Dendritic cell treated with granulocyte-macrophage colony-stimulating factor and Interleukin-4, amounts not matched to agents 40 ng/mL and 50 ng/mL, for 4 days (primary cell): ENCODE data around the gene ATG7.
"Not testable (repeated sequence)": the region's sequence is repeated elsewhere in the genome, so short reads cannot be mapped to it uniquely, and the experiment has no call there.

Experiments
- H3K27ac Mint-ChIP-seq: one replicate; pipeline ENCODE4 v1.8.0; 2022; ENCODE audit warnings: mild to moderate bottlenecking, mixed read lengths
- H3K27me3 Mint-ChIP-seq: one replicate; pipeline ENCODE4 v1.8.0; 2022; ENCODE audit warnings: mild to moderate bottlenecking, mixed read lengths
- H3K36me3 Mint-ChIP-seq: one replicate; pipeline ENCODE4 v1.8.0; 2022; ENCODE audit warnings: low read depth, mixed read lengths
- H3K4me1 Mint-ChIP-seq: one replicate; pipeline ENCODE4 v1.8.0; 2022; ENCODE audit warnings: low read depth, mixed read lengths
- H3K4me3 Mint-ChIP-seq: one replicate; pipeline ENCODE4 v1.8.0; 2022; ENCODE audit warnings: mild to moderate bottlenecking, moderate library complexity, mixed read lengths
- H3K9me3 Mint-ChIP-seq: one replicate; pipeline ENCODE4 v1.8.0; 2022; ENCODE audit warnings: mixed read lengths
- intact Hi-C: fragments of 100-400 bp; cut with micrococcal nuclease; formaldehyde crosslinking; loops from one replicate; pipeline ENCODE4 v1.15.0; 2022

The ATG7 gene

DNA sequence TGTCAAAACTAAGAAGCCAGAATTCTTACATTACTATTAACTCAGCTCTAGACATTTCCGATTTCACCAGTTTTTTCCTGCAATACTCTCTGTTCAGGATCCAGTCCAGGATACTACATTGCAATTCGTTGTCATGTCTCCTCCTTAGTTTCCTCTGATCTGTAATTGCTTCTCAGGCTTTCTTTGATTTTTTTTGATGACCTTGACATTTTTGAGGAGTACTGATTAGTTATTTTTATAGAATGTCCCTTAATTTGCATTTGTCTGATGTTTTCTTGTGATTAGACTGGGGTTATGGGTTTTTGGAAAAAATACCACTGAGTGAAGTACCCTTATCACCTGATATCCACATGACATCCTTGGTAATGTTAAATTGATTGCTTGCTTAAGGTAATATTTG, 57.6 kb downstream of the ATG7 start:
- intact Hi-C loops: loop anchor here (5.0 to 10.0 kb wide), 3 partner anchors 72 to 575 kb away; no protein-coding TSS in a partner anchor
- Mint-ChIP-seq H3K9me3 (no peaks in the 10 kb centered on the region), H3K27ac (no peak overlapping the region), H3K4me1 (peaks cover 12% of the 10 kb centered on the region), H3K36me3 (peaks cover 80% of the 10 kb centered on the region), H3K27me3 (no peaks in the 10 kb centered on the region), H3K4me3 (no peak overlapping the region)

DNA sequence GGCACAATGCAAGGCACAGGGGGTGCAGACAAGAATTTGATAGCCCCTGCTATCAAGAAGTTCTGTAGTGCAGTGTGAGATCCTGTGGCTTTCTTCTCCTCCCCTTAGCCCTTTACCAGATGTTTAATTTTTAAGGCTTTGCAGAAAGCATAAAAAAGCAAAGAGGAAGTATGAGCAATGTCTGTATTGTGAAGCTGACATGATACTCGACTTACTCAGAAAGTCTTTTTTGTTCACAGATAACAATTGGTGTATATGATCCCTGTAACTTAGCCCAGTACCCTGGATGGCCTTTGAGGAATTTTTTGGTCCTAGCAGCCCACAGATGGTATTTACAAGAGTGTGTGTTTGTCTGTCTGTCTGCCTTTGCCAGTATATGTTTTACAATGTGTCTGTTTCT, 58.9 kb downstream of the ATG7 start:
- H3K36me3 Mint-ChIP-seq: peaks cover 80% of the 10 kb centered on the region
- intact Hi-C loops: loop anchor here (10.0 kb wide), 2 partner anchors 376 to 576 kb away; no protein-coding TSS in a partner anchor
- peak overlapping the region; percentile 16 for H3K27ac Mint-ChIP-seq
- no peaks in the 10 kb centered on the region for H3K9me3 Mint-ChIP-seq
- peaks cover 12% of the 10 kb centered on the region for H3K4me1 Mint-ChIP-seq
- no peaks in the 10 kb centered on the region for H3K27me3 Mint-ChIP-seq
- no peak overlapping the region for H3K4me3 Mint-ChIP-seq

DNA sequence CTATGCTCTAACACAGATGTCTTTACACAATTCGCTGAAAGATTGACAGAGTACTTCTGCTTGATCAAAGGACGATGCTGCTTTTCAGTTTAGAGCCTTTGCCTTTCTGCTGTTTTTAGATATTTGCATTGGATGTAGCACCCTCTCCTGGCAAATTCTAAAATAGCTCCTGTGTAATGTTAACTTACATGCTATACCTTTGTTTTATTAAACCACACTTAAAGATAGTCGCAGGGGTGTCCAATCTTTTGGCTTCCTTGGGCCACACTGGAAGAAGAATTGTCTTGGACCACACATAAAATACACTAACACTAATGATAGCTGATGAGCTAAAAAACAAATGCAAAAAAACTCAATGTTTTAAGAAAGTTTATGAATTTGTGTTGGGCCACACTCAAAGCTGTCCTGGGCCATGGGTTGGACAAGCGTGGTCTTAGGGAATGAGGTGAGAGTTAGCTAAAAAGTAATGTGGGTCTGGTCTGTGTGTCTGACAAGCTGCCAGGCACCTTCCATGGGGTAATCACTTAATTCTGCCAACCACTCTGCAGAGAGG, 62.9 kb downstream of the ATG7 start:
- H3K27ac Mint-ChIP-seq: no peak overlapping the region

DNA sequence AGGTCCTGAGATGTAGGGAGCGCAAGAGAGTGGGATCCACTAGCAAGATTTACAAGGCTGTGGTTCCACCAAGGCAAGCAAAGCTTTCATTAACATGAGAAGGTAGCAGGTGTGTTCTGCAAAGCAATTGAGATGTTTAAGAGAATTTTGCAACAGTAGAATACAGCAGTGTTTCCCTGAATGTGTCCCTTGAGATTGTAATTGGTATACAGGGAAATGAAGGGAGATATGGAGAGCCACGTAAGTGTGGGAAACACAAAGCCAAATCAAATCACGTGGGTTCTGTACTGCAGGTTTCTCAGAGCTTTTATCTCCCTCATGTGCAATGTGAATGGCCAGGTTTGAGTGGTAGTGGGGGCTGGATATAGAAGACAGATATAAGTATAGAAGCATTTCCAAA, 67.3 kb downstream of the ATG7 start:
- peaks cover 89% of the 10 kb centered on the region for H3K36me3 Mint-ChIP-seq
- no peak overlapping the region for H3K27ac Mint-ChIP-seq
- H3K27me3 Mint-ChIP-seq: no peaks in the 10 kb centered on the region
- no peaks in the 10 kb centered on the region for H3K4me1 Mint-ChIP-seq
- no peak overlapping the region for H3K4me3 Mint-ChIP-seq
- H3K9me3 Mint-ChIP-seq: no peaks in the 10 kb centered on the region
- intact Hi-C loops: loop anchor here (5.0 to 10.0 kb wide), 3 partner anchors 177 to 585 kb away; no protein-coding TSS in a partner anchor

More for the DNA sequence above, 62.9 kb downstream of the ATG7 start:
- H3K4me3 Mint-ChIP-seq: no peak overlapping the region
- intact Hi-C loops: loop anchor here (2.0 to 10.0 kb wide), 4 partner anchors 173 to 580 kb away; no protein-coding TSS in a partner anchor
- peaks cover 12% of the 10 kb centered on the region for H3K4me1 Mint-ChIP-seq
- no peaks in the 10 kb centered on the region for H3K9me3 Mint-ChIP-seq
- H3K36me3 Mint-ChIP-seq: peaks cover 82% of the 10 kb centered on the region
- no peaks in the 10 kb centered on the region for H3K27me3 Mint-ChIP-seq

DNA sequence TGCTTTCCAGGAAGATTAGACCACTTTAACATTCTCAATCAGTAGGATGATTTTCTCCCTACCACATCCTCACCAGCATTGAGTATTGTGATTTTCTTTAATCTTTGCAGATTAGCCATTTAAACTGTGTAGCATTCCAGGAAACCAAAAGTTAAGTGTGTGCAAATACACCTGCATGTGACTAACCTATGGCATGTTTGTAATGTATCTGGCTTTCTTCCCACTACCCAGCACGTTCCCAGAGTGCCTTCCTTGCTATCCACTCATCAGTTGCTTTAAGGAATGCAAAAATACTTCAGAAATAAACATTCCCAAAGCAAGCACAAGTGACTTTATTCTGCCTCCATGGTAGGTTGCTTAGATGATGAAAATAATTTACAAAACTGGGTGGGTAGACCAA, 74.2 kb downstream of the ATG7 start:
- H3K9me3 Mint-ChIP-seq: peaks cover 11% of the 10 kb centered on the region
- intact Hi-C loops: no loop called here
- peaks cover 5% of the 10 kb centered on the region for H3K4me1 Mint-ChIP-seq
- no peak overlapping the region for H3K27ac Mint-ChIP-seq
- H3K27me3 Mint-ChIP-seq: no peaks in the 10 kb centered on the region
- no peak overlapping the region for H3K4me3 Mint-ChIP-seq
- H3K36me3 Mint-ChIP-seq: peaks cover 96% of the 10 kb centered on the region

DNA sequence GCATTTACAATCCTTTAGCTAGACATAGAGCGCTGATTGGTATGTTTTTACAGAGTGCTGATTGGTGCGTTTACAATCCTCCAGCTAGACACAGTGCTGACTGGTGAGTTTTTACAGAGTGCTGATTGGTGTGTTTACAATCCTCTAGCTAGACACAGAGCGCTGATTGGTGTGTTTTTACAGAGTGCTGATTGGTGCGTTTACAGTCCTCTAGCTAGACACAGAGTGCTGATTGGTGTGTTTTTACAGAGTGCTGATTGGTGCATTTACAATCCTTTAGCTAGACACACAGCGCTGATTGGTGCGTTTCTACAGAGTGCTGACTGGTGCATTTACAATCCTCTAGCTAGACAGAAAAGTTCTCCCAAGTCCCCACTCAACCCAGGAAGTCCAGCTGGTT, 76.7 kb downstream of the ATG7 start:
- H3K27me3 Mint-ChIP-seq, H3K27ac Mint-ChIP-seq, H3K4me3 Mint-ChIP-seq, intact Hi-C loops, H3K4me1 Mint-ChIP-seq: not testable (repeated sequence)
- H3K36me3 Mint-ChIP-seq: peaks cover 97% of the 10 kb centered on the region
- peaks cover 11% of the 10 kb centered on the region for H3K9me3 Mint-ChIP-seq

DNA sequence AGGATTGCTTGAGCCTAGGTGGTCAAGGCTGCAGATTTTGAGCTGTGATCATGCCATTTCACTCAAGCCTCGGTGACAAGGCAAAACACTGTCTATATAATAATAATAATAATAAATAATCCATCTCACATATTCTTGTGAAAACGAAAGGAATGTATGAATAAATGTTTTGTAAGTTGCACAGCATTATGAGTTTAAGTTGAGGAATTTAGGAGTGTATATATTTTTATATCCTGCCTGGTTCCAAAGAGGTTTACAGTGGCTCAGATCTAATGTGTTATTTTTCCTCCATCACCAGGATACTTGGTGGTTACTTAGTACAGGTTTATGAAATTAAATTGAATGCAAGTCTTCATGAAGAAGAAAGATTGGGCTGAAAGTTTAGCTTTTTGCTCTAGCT, 77.2 kb downstream of the ATG7 start:
- intact Hi-C loops: no loop called here
- Mint-ChIP-seq H3K4me1 (peaks cover 5% of the 10 kb centered on the region), H3K9me3 (peaks cover 11% of the 10 kb centered on the region), H3K36me3 (peaks cover 97% of the 10 kb centered on the region), H3K27ac (no peak overlapping the region), H3K4me3 (no peak overlapping the region), H3K27me3 (no peaks in the 10 kb centered on the region)

DNA sequence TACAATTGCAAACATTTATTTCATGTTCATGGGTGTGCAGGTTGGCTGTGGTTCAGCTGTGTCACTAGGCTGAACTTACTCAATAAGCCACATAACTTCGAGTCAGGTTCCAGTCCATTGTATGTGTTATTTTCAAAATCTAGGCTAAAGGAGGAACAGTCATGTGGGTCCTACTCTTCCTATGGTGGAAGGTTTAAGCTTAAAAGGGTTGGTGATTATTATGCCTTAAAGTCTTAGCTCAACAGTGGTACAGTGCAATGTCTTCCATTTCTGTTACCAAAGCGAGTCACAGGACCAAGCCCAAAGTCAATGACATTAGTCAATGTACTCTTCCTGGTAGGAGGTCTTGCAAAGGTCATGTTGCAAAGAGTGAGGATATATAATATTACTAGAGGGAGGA, 78.2 kb downstream of the ATG7 start:
- Mint-ChIP-seq H3K4me3 (no peak overlapping the region), H3K36me3 (peaks cover 97% of the 10 kb centered on the region), H3K27me3 (no peaks in the 10 kb centered on the region), H3K9me3 (peaks cover 11% of the 10 kb centered on the region), H3K4me1 (peaks cover 5% of the 10 kb centered on the region), H3K27ac (no peak overlapping the region)
- intact Hi-C loops: no loop called here

DNA sequence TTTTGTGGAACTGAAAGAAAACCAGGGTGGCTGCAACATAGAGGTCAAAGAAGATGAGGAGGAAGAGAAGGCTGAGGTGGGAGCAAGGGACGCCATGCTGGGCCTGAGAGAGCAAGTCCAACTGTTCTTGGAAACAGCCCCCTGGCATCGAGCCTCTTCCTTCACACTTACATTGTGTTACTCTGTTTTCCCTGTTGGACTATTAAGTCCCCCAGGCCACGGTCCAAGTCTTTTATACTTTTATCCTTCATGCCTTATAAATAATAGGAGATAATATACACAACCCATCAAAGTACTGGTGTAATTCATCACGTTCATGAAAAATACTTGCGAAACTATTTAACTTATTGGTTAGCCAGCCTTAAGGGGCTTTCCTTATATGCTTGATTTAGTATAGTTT, 79.3 kb downstream of the ATG7 start:
- Mint-ChIP-seq H3K27me3 (no peaks in the 10 kb centered on the region), H3K4me1 (peaks cover 5% of the 10 kb centered on the region), H3K36me3 (peaks cover 94% of the 10 kb centered on the region), H3K4me3 (no peak overlapping the region), H3K27ac (no peak overlapping the region), H3K9me3 (peaks cover 11% of the 10 kb centered on the region)
- intact Hi-C loops: no loop called here

DNA sequence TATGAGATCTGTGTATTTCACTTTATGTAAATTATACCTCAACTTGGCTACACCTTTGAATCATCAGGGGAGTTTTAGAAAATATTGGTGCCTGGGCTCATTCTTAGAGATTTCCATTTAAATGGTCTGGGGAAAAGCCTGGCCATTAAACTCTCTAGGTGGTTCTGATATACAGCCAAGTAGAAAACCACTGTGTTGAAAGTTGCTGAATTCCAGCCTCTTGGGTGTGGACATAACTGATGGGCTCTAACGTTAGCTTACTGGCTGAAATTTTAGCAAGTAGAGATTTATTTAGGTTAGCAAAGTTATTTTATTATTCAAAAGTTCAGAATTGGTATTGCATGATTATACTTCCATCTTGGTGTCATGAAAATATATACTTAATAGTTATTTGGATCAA, 84.1 kb downstream of the ATG7 start:
- intact Hi-C loops: no loop called here
- Mint-ChIP-seq H3K27me3 (no peaks in the 10 kb centered on the region), H3K4me1 (peaks cover 2% of the 10 kb centered on the region), H3K9me3 (no peaks in the 10 kb centered on the region), H3K27ac (no peak overlapping the region), H3K36me3 (peaks cover 92% of the 10 kb centered on the region), H3K4me3 (no peak overlapping the region)

DNA sequence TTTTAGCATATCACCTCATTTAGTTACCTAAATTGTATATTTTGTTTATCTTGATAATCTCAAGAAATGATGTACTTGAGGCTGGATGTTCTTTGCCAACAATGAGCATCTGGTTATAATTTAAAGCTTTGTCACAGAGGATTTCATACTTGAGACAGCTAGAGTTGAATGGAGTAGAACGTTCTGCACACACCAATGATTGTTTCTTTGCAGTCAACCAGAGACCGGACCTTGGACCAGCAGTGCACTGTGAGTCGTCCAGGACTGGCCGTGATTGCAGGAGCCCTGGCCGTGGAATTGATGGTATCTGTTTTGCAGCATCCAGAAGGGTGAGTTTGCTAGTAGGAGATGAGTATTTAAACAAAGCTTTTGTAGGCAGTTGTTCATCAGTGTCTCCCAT, 90.4 kb downstream of the ATG7 start:
- no peaks in the 10 kb centered on the region for H3K27me3 Mint-ChIP-seq
- H3K4me1 Mint-ChIP-seq: peaks cover 31% of the 10 kb centered on the region
- H3K4me3 Mint-ChIP-seq: no peak overlapping the region
- H3K9me3 Mint-ChIP-seq: no peaks in the 10 kb centered on the region
- intact Hi-C loops: no loop called here
- H3K36me3 Mint-ChIP-seq: peaks cover 92% of the 10 kb centered on the region
- H3K27ac Mint-ChIP-seq: no peak overlapping the region

DNA sequence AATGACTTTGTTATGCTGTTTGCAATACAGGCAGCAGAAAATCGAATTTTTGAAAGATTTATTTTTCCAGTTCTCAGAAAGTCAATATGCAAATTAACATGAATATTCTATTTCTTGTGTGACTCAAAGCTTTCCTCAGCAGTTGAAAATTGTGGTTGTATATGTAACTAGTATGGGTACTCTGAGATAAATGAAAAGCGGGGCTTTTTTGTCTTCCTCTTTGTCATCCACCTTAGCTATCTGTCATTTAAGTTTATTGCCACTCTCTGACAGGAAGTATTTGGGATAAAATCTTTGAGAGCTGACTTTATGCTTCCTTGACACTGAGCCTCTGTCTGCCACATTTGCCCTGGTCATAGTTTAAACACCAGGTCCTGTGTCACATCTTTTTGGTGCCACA, 91.5 kb downstream of the ATG7 start:
- intact Hi-C loops: no loop called here
- peaks cover 87% of the 10 kb centered on the region for H3K36me3 Mint-ChIP-seq
- no peaks in the 10 kb centered on the region for H3K9me3 Mint-ChIP-seq
- H3K4me1 Mint-ChIP-seq: peaks cover 34% of the 10 kb centered on the region
- H3K27ac Mint-ChIP-seq: no peak overlapping the region
- H3K4me3 Mint-ChIP-seq: no peak overlapping the region
- H3K27me3 Mint-ChIP-seq: no peaks in the 10 kb centered on the region

DNA sequence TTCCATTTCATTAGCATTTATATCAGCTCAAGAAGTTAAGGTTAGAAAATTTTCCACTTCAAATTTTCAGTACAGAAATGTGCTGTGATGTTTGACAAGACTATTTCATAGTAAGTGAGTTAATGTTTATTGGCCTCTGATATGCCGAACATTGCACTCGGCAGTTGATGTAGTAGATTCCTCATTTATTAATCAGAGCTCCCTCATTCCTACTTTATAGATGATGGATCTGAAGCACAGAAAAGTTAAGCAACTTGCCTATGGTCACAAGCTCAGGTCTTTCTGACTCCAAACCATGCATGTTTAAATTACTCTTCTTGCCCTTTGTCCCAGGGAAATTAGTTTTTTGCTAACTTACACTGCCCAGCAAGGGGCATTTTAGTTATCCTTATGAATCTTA, 92.0 kb downstream of the ATG7 start:
- Mint-ChIP-seq H3K9me3 (no peaks in the 10 kb centered on the region), H3K36me3 (peaks cover 87% of the 10 kb centered on the region), H3K4me1 (peaks cover 34% of the 10 kb centered on the region), H3K4me3 (no peak overlapping the region), H3K27ac (no peak overlapping the region), H3K27me3 (no peaks in the 10 kb centered on the region)
- intact Hi-C loops: no loop called here

DNA sequence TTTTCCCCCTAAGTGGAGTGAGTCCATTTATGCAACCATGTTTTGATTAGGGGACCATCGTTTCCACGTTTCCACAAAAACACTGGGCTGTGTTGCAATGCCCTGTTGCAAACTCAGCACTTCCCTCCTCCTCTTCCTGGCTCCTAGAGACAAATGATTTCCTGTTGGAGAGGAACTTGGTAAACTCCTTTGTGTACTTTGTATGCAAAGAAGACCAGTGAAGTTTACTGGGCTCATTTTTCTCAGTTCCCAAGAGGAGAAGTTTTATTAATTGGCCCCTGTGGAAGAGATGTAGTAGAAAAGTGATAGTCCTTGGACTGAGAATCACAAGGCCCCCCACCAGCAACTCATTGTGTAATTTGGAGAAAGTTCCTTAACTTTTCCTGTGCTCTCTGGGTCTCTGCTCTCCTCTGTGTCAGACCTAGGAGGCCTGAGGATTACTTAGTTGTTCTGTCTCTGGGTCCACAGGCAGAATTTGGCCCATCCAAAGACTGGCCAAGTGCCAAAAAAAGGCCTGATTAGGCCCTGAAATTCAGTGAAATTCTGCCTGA, 95.0 kb downstream of the ATG7 start:
- H3K27me3 Mint-ChIP-seq: no peaks in the 10 kb centered on the region
- peaks cover 82% of the 10 kb centered on the region for H3K36me3 Mint-ChIP-seq
- H3K9me3 Mint-ChIP-seq: no peaks in the 10 kb centered on the region
- H3K4me1 Mint-ChIP-seq: peaks cover 34% of the 10 kb centered on the region
- no peak overlapping the region for H3K4me3 Mint-ChIP-seq
- H3K27ac Mint-ChIP-seq: peak overlapping the region; percentile 41
- intact Hi-C loops: no loop called here

DNA sequence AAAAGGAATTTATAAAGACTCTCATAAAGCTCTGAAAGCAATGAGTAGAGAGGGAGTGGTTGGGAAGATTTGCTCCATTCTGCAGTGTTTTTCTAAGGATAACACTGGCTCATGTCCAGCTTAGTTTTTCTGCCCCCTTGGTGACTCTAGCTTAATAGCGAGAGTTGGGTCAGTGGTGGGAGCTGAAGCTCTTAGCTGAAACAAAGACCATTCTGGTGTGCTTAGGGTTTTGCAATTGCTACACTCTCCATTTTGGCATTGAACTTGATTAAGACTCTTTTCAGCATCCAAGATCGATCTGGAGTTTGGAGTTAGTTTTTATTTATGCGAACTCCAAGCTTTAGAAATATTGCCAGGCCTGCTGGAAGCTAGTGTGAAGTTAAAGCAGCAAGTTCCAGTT, 98.0 kb downstream of the ATG7 start:
- Mint-ChIP-seq H3K4me1 (peaks cover 25% of the 10 kb centered on the region), H3K4me3 (no peak overlapping the region), H3K9me3 (no peaks in the 10 kb centered on the region), H3K27ac (no peak overlapping the region), H3K36me3 (peaks cover 73% of the 10 kb centered on the region), H3K27me3 (no peaks in the 10 kb centered on the region)
- intact Hi-C loops: no loop called here
